Peyer's patch (tissue), 4 donors: ENCODE results near the gene YAP1.

Experiments
- CTCF ChIP-seq, 6 experiments: fragments of 450-650 bp in 4 of 6; fragments of 200-600 bp in 2 of 6; sonication (generic) in 1 of 6; IDR thresholded peaks; one replicate each; pipeline ENCODE4 v1.5.1; 2017 to 2019; ENCODE audit warnings: antibody characterized with exemption in 6 of 6, mild to moderate bottlenecking in 3 of 6, moderate library complexity in 1 of 6
- POLR2A ChIP-seq, 2 donors: fragments of 450-650 bp; IDR thresholded peaks; one replicate each; pipeline ENCODE4 v1.5.1; 2017; ENCODE audit warnings: antibody characterized with exemption in 2 of 2, mild to moderate bottlenecking in 2 of 2, moderate library complexity in 2 of 2

- TF ChIP-seq CTCF (IDR thresholded peaks at IDR 0.05) = no peak
- TF ChIP-seq POLR2A (IDR thresholded peaks at IDR 0.05) = no peak
Observed at GRCh38 chr11:102274628-102275027, 164.4 kb downstream of the YAP1 start.
